ENCODE data around the gene ZMYM3. TPM values are rescaled to one million over a fixed set of nuclear protein-coding genes. Genes with fewer than 3 reads are reported as not detected.
A peak's percentile ranks its signal among the peaks of the same experiment; 100 is the strongest.
"Not testable (repeated sequence)": the region's sequence is repeated elsewhere in the genome, so short reads cannot be mapped to it uniquely, and the experiment has no call there.

ZMYM3 gene
- total RNA-seq, 2 donors from 2014 or later, result 16.6 to 17.4 TPM

- no peak for DNase-seq
- Histone ChIP-seq H3K4me1 (no peaks in the 10 kb centered on the region), H3K9ac (ENCODE audit: low read depth in 2 of 2, low read length in 2 of 2) (peak overlapping the region in 1 of 2 donors; percentile 63), H3K27ac (peak overlapping the region; percentile 89), H3K27me3 (no peaks in the 10 kb centered on the region), H3K4me3 (peak overlapping the region; percentile 29), H3K9me3 (no peaks in the 10 kb centered on the region), H3K36me3 (no peaks in the 10 kb centered on the region)
- TF ChIP-seq CTCF (IDR thresholded peaks at IDR 0.05), result no peak
- intact Hi-C loops (cut with DNase I), result no loop called here
Observed at GRCh38 chrX:71282514-71283402, 28.8 kb upstream of the ZMYM3 start.

- H3K9me3 ChIP-seq; H3K27me3 ChIP-seq; H3K36me3 ChIP-seq; H3K4me3 ChIP-seq; DNase-seq; intact Hi-C loops (cut with DNase I); H3K27ac ChIP-seq; H3K4me1 ChIP-seq; H3K9ac ChIP-seq (ENCODE audit: low read depth in 2 of 2, low read length in 2 of 2): not testable (repeated sequence)
Observed at GRCh38 chrX:71281300-71281699, 27.4 kb upstream of the ZMYM3 start.

- H3K4me1 ChIP-seq; H3K9me3 ChIP-seq; H3K27me3 ChIP-seq; H3K4me3 ChIP-seq; H3K27ac ChIP-seq; H3K9ac ChIP-seq (ENCODE audit: low read depth in 2 of 2, low read length in 2 of 2); DNase-seq; H3K36me3 ChIP-seq; intact Hi-C loops (cut with DNase I): not testable (repeated sequence)
Observed at GRCh38 chrX:71272313-71272712, 18.4 kb upstream of the ZMYM3 start.

GRCh38 chrX:71269801-71270395 is 16.0 kb upstream of the ZMYM3 start:
- no peak for TF ChIP-seq CTCF (IDR thresholded peaks at IDR 0.05)
- no peak overlapping the region for H3K4me3 ChIP-seq
- no peaks in the 10 kb centered on the region for H3K27me3 ChIP-seq
- no peaks in the 10 kb centered on the region for H3K9me3 ChIP-seq
- H3K36me3 ChIP-seq, result no peaks in the 10 kb centered on the region
- intact Hi-C loops (cut with DNase I), result no loop called here
- H3K4me1 ChIP-seq, result no peaks in the 10 kb centered on the region
- H3K27ac ChIP-seq, result no peak overlapping the region
- DNase-seq, result no peak
- H3K9ac ChIP-seq (ENCODE audit: low read depth in 2 of 2, low read length in 2 of 2), result no peak overlapping the region

- H3K27ac ChIP-seq; H3K4me3 ChIP-seq; H3K27me3 ChIP-seq; H3K9me3 ChIP-seq; H3K36me3 ChIP-seq; H3K4me1 ChIP-seq; DNase-seq; intact Hi-C loops (cut with DNase I); H3K9ac ChIP-seq (ENCODE audit: low read depth in 2 of 2, low read length in 2 of 2): not testable (repeated sequence)
Observed at GRCh38 chrX:71268624-71269023, 14.7 kb upstream of the ZMYM3 start.

GRCh38 chrX:71256856-71257255 is 2.9 kb upstream of the ZMYM3 start:
- no peaks in the 10 kb centered on the region for H3K4me1 ChIP-seq
- no peak overlapping the region for H3K27ac ChIP-seq
- H3K9me3 ChIP-seq, result no peaks in the 10 kb centered on the region
- H3K9ac ChIP-seq (ENCODE audit: low read depth in 2 of 2, low read length in 2 of 2), result no peak overlapping the region
- DNase-seq, result no peak
- H3K4me3 ChIP-seq, result no peak overlapping the region
- no peaks in the 10 kb centered on the region for H3K36me3 ChIP-seq
- TF ChIP-seq CTCF (IDR thresholded peaks at IDR 0.05), result no peak
- intact Hi-C loops (cut with DNase I), result loop anchor here (10.0 kb wide), 1 partner anchor 72 kb away; no protein-coding TSS in a partner anchor
- H3K27me3 ChIP-seq, result no peaks in the 10 kb centered on the region

GRCh38 chrX:71256051-71256450 is 2.1 kb upstream of the ZMYM3 start:
- no peaks in the 10 kb centered on the region for H3K4me1 ChIP-seq
- H3K4me3 ChIP-seq, result no peak overlapping the region
- H3K9ac ChIP-seq (ENCODE audit: low read depth in 2 of 2, low read length in 2 of 2), result no peak overlapping the region
- no peaks in the 10 kb centered on the region for H3K9me3 ChIP-seq
- TF ChIP-seq CTCF (IDR thresholded peaks at IDR 0.05), result no peak
- H3K27me3 ChIP-seq, result no peaks in the 10 kb centered on the region
- H3K36me3 ChIP-seq, result no peaks in the 10 kb centered on the region
- DNase-seq, result no peak
- intact Hi-C loops (cut with DNase I), result loop anchor here (10.0 kb wide), 1 partner anchor 71 kb away; no protein-coding TSS in a partner anchor
- no peak overlapping the region for H3K27ac ChIP-seq

All from colonic mucosa (tissue), 4 donors.